Measurements from ENCODE around the gene CCDC192.

Gene CCDC192

GRCh38 chr5:127911619-127912018, 208.4 kb downstream of the CCDC192 start:
- H3K27me3 ChIP-seq (replicated peaks; ENCODE audit: control insufficient read depth, insufficient read depth, low read length) = no peaks in the 10 kb centered on the region
- no peak overlapping the region for H3K4me3 ChIP-seq (replicated peaks; ENCODE audit: low read depth, low read length)
- no peak for DNase-seq (ENCODE audit: extremely low read depth, insufficient read length)
- H3K36me3 ChIP-seq (ENCODE audit: control insufficient read depth, insufficient read depth, low read length) = no peaks in the 10 kb centered on the region
- no peak for TF ChIP-seq CTCF (IDR thresholded peaks at IDR 0.05; ENCODE audit: insufficient read depth, low read length, poor library complexity, severe bottlenecking)

- Histone ChIP-seq H3K4me3 (replicated peaks; ENCODE audit: low read depth, low read length) (no peak overlapping the region), H3K36me3 (ENCODE audit: control insufficient read depth, insufficient read depth, low read length) (no peaks in the 10 kb centered on the region), H3K27me3 (replicated peaks; ENCODE audit: control insufficient read depth, insufficient read depth, low read length) (no peaks in the 10 kb centered on the region)
- no peak for TF ChIP-seq CTCF (IDR thresholded peaks at IDR 0.05; ENCODE audit: insufficient read depth, low read length, poor library complexity, severe bottlenecking)
- no peak for DNase-seq (ENCODE audit: extremely low read depth, insufficient read length)
Measured at GRCh38 chr5:127912411-127912810, 209.2 kb downstream of the CCDC192 start.

GRCh38 chr5:127916885-127917573, 213.8 kb downstream of the CCDC192 start:
- H3K27me3 ChIP-seq (replicated peaks; ENCODE audit: control insufficient read depth, insufficient read depth, low read length) = no peaks in the 10 kb centered on the region
- no peak for TF ChIP-seq CTCF (IDR thresholded peaks at IDR 0.05; ENCODE audit: insufficient read depth, low read length, poor library complexity, severe bottlenecking)

GRCh38 chr5:127919006-127919796, 216.0 kb downstream of the CCDC192 start:
- H3K27me3 ChIP-seq (replicated peaks; ENCODE audit: control insufficient read depth, insufficient read depth, low read length) = no peaks in the 10 kb centered on the region
- no peak for DNase-seq (ENCODE audit: extremely low read depth, insufficient read length)
- H3K4me3 ChIP-seq (replicated peaks; ENCODE audit: low read depth, low read length) = no peak overlapping the region
- TF ChIP-seq CTCF (IDR thresholded peaks at IDR 0.05; ENCODE audit: insufficient read depth, low read length, poor library complexity, severe bottlenecking) = no peak
- no peaks in the 10 kb centered on the region for H3K36me3 ChIP-seq (ENCODE audit: control insufficient read depth, insufficient read depth, low read length)

More at GRCh38 chr5:127916885-127917573, 213.8 kb downstream of the CCDC192 start:
- Histone ChIP-seq H3K36me3 (ENCODE audit: control insufficient read depth, insufficient read depth, low read length) (no peaks in the 10 kb centered on the region), H3K4me3 (replicated peaks; ENCODE audit: low read depth, low read length) (no peak overlapping the region)
- no peak for DNase-seq (ENCODE audit: extremely low read depth, insufficient read length)

- H3K27me3 ChIP-seq (replicated peaks; ENCODE audit: control insufficient read depth, insufficient read depth, low read length) = no peaks in the 10 kb centered on the region
- DNase-seq (ENCODE audit: extremely low read depth, insufficient read length) = no peak
- TF ChIP-seq CTCF (IDR thresholded peaks at IDR 0.05; ENCODE audit: insufficient read depth, low read length, poor library complexity, severe bottlenecking) = no peak
- H3K4me3 ChIP-seq (replicated peaks; ENCODE audit: low read depth, low read length) = no peak overlapping the region
- H3K36me3 ChIP-seq (ENCODE audit: control insufficient read depth, insufficient read depth, low read length) = no peaks in the 10 kb centered on the region
Measured at GRCh38 chr5:127919818-127920217, 216.6 kb downstream of the CCDC192 start.

All from GM06990 (cell line).